GM23248 (cell line): ENCODE data around the gene REPS1. TPM values are rescaled to one million over a fixed set of nuclear protein-coding genes. Genes with fewer than 3 reads are reported as not detected.
A peak's percentile ranks its signal among the peaks of the same experiment; 100 is the strongest.

Source experiments
- DNase-seq: peaks from one replicate; pipeline ENCODE4 v3.0.0-alpha.2; 2015
- H2AFZ ChIP-seq: fragments of 200-600 bp; sonication (generic); 2 replicates; pipeline ENCODE4 v1.6.1; 2016; ENCODE audit warnings: antibody characterized with exemption
- H3F3A ChIP-seq: fragments of 200-600 bp; sonication (generic); 2 replicates; pipeline ENCODE4 v1.6.1; 2016; ENCODE audit warnings: mild to moderate bottlenecking, antibody characterized with exemption, mixed run types; ENCODE audit not compliant: insufficient read depth
- H3K27ac ChIP-seq: fragments of 200-600 bp; sonication (generic); 2 replicates; pipeline ENCODE4 v1.5.1; 2016; ENCODE audit warnings: mild to moderate bottlenecking
- H3K27me3 ChIP-seq: fragments of 200-600 bp; sonication (generic); replicated peaks from 2 replicates; pipeline ENCODE4 v1.6.1; 2016; ENCODE audit warnings: mild to moderate bottlenecking; ENCODE audit not compliant: insufficient read depth
- H3K36me3 ChIP-seq: fragments of 200-600 bp; sonication (generic); 2 replicates; pipeline ENCODE4 v1.6.1; 2016; ENCODE audit warnings: low read depth, mild to moderate bottlenecking
- H3K4me1 ChIP-seq: fragments of 200-600 bp; sonication (generic); 2 replicates; pipeline ENCODE4 v1.6.1; 2016; ENCODE audit warnings: mild to moderate bottlenecking; ENCODE audit not compliant: insufficient read depth
- H3K4me2 ChIP-seq: fragments of 200-600 bp; sonication (generic); one replicate; pipeline ENCODE4 v1.6.1; 2016; ENCODE audit warnings: mild to moderate bottlenecking; ENCODE audit not compliant: unreplicated experiment
- H3K4me3 ChIP-seq: fragments of 200-600 bp; sonication (generic); 2 replicates; pipeline ENCODE4 v1.5.1; 2016; ENCODE audit warnings: mild to moderate bottlenecking
- H3K79me2 ChIP-seq: fragments of 200-600 bp; sonication (generic); 2 replicates; pipeline ENCODE4 v1.6.1; 2016; ENCODE audit warnings: mild to moderate bottlenecking; ENCODE audit not compliant: insufficient read depth
- H3K9ac ChIP-seq: fragments of 200-600 bp; sonication (generic); 2 replicates; pipeline ENCODE4 v1.6.1; 2016; ENCODE audit warnings: mild to moderate bottlenecking
- H3K9me2 ChIP-seq: fragments of 200-600 bp; sonication (generic); 2 replicates; pipeline ENCODE4 v1.6.1; 2016; ENCODE audit warnings: mixed run types, mild to moderate bottlenecking, moderate library complexity; ENCODE audit not compliant: insufficient read depth
- H3K9me3 ChIP-seq: fragments of 200-600 bp; sonication (generic); one replicate; pipeline ENCODE4 v1.6.1; 2017; ENCODE audit warnings: low read depth
- H4K20me1 ChIP-seq: fragments of 200-600 bp; sonication (generic); 2 replicates; pipeline ENCODE4 v1.6.0; 2016; ENCODE audit not compliant: insufficient read depth
- EZH2 ChIP-seq: fragments of 200-600 bp; sonication (generic); IDR thresholded peaks from 2 replicates; pipeline ENCODE4 v1.6.1; 2018; ENCODE audit warnings: antibody characterized with exemption, mild to moderate bottlenecking; ENCODE audit not compliant: insufficient read depth, poor library complexity, severe bottlenecking
- EZH2phosphoT487 ChIP-seq: fragments of 200-600 bp; sonication (generic); IDR thresholded peaks from 2 replicates; pipeline ENCODE4 v1.6.1; 2018; ENCODE audit warnings: antibody characterized with exemption, moderate library complexity, mild to moderate bottlenecking, low read depth; ENCODE audit not compliant: insufficient read depth
- WGBS, 2 experiments: methylation state at CpG; one replicate each; pipeline ENCODE4 v1.1.6; 2015 to 2017; ENCODE audit warnings: low lambda C conversion rate in 2 of 2, low coverage in 1 of 2; ENCODE audit errors: missing lambda C conversion rate in 2 of 2; 5-methylcytosine and 5-hydroxymethylcytosine counted together
- in situ Hi-C: fragments of 300-500 bp; cut with MboI; formaldehyde crosslinking; loops from 2 replicates; pipeline ENCODE4 v1.15.0; 2020
- polyA plus RNA-seq: library from polyadenylated mRNA; unstranded; fragments of >200 nt; fragmentation: Nextera tagmentation; extraction: Ambion mirVana; gene quantifications from 2 replicates; pipeline ENCODE4 v1.2.1, GENCODE V29; 2016
- total RNA-seq: library from RNA; depleted of rRNA; stranded (reverse); fragments of >200 nt; shearing (Covaris generic); gene quantifications from 2 replicates; pipeline ENCODE4 v1.2.3, GENCODE V29; 2014

Gene REPS1
- total and polyA plus RNA-seq, 2 experiments from 2014 or later: 13.1 to 21.1 TPM

DNA sequence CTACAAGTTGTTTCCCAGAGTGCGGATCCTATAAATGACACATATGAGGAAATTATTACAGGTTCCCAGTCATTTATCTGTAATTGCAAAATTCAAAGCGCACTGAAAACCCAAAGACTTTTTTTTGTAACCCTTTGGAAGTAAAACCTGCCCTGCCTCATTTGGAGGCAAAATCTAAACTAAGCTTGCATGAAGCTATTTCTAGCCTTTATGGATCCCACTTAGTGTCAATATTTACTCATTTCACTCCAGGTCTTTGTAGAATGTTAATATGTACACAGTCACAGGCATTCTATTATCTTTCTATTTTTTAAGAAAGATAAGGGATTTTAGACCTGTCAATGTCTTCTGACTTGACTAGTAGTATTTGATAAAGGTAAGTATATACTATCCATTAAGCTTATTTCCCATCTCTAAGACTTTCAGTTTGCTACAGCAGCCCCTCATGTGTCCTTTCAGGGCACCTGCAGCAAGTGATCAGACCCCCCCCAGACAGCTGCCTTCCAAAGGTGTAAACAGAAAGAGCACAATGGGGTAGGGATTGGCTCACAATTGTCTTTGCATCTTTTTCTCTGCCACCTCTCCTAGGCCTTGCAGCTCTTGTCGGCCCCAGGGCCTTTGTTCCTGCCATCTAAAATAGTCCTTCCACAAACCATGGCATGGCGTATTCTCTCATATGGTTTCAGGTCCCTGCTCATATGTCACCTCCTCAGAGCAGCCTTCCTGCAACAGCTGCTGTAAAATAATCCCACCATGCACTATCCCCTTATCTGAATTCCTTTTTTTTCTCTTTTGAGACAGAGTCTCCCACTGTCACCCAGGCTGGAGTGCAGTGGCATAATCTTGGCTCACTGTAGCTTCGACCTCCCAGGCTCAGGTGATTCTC lies 1.3 kb upstream of the REPS1 start:
- Histone ChIP-seq H3K9me3 (no peaks in the 10 kb centered on the region), H3K27me3 (no peaks in the 10 kb centered on the region), H3K36me3 (no peaks in the 10 kb centered on the region), H4K20me1 (0 out of 2 replicates have a peak, but pooled peaks cover 4% of the 10 kb centered on the region), H3F3A (no peaks in the 10 kb centered on the region), H2AFZ (peak overlapping the region; percentile 97; the same call in 1 of the 2 replicates), H3K79me2 (peaks cover 33% of the 10 kb centered on the region), H3K27ac (no peak overlapping the region), H3K4me2 (no peak overlapping the region), H3K4me3 (no peak overlapping the region), H3K4me1 (peaks cover 20% of the 10 kb centered on the region), H3K9ac (no peak overlapping the region), H3K9me2 (no peaks in the 10 kb centered on the region)
- DNase-seq: no peak
- TF ChIP-seq EZH2phosphoT487: no peak
- TF ChIP-seq EZH2: no peak
- WGBS, 2 experiments: 86 to 93% methylated on average over 5 of the region's 5 CpGs
- in situ Hi-C loops: loop anchor here (10.0 kb wide), 1 partner anchor 175 kb away; no protein-coding TSS in a partner anchor

DNA sequence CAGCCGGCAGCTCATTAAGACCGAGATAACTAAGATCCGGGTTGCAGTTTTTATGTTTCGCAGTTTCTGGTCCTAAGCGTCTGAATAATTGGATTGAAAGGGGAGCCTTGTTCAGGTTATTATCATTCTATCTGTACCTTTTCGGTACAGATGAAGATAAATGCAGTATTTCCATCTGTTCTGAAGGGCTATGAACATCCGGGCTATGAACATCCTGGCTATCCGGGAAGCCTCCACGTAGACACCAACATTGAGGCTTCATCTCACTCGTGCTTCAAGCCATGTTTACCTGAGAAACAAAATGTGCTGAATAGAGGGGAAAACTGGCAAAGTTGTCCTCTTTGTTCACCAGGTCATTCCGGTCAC lies 399 bp upstream of the REPS1 start:
- Histone ChIP-seq H3K9me3 (no peaks in the 10 kb centered on the region), H4K20me1 (0 out of 2 replicates have a peak, but pooled peaks cover 4% of the 10 kb centered on the region), H3K4me3 (peak overlapping the region; percentile 81), H3K4me1 (peaks cover 20% of the 10 kb centered on the region), H3K79me2 (peaks cover 41% of the 10 kb centered on the region), H3K27ac (no peak overlapping the region), H3K4me2 (peak overlapping the region; percentile 80), H3K9ac (peak overlapping the region; percentile 89), H3F3A (no peaks in the 10 kb centered on the region), H2AFZ (peak overlapping the region; percentile 97), H3K36me3 (no peaks in the 10 kb centered on the region), H3K27me3 (no peaks in the 10 kb centered on the region), H3K9me2 (no peaks in the 10 kb centered on the region)
- 9 to 14% methylated on average over 11 of the region's 11 CpGs for WGBS, 2 experiments
- DNase-seq: no peak
- TF ChIP-seq EZH2phosphoT487 (no peak), EZH2 (no peak)
- in situ Hi-C loops: loop anchor here (10.0 kb wide), 1 partner anchor 174 kb away; no protein-coding TSS in a partner anchor

- WGBS, 2 experiments: 0 to 4% methylated on average over 31 to 33 of the region's 35 CpGs
- peak; percentile 38 for DNase-seq
- in situ Hi-C loops: loop anchor here (10.0 kb wide), 1 partner anchor 172 kb away; no protein-coding TSS in a partner anchor
- Histone ChIP-seq H3K4me2 (peak overlapping the region; percentile 80), H2AFZ (peak overlapping the region; percentile 97), H3K9ac (peak overlapping the region; percentile 89), H4K20me1 (0 out of 2 replicates have a peak, but pooled peaks cover 4% of the 10 kb centered on the region), H3K79me2 (peaks cover 54% of the 10 kb centered on the region), H3K9me2 (no peaks in the 10 kb centered on the region), H3K27me3 (no peaks in the 10 kb centered on the region), H3K9me3 (no peaks in the 10 kb centered on the region), H3K4me3 (peak overlapping the region; percentile 81), H3K27ac (peak overlapping the region; percentile 63), H3F3A (no peaks in the 10 kb centered on the region), H3K36me3 (no peaks in the 10 kb centered on the region), H3K4me1 (peaks cover 25% of the 10 kb centered on the region)
- TF ChIP-seq EZH2phosphoT487: no peak
- TF ChIP-seq EZH2: no peak
These were observed 892 bp downstream of the REPS1 start for GRCh38 chr6:138987080-138987642.

- TF ChIP-seq EZH2phosphoT487 (no peak), EZH2 (no peak)
- in situ Hi-C loops: loop anchor here (10.0 kb wide), 1 partner anchor 172 kb away; no protein-coding TSS in a partner anchor
- Histone ChIP-seq H3K36me3 (no peaks in the 10 kb centered on the region), H3K27ac (peak overlapping the region; percentile 63), H3F3A (no peaks in the 10 kb centered on the region), H2AFZ (peak overlapping the region; percentile 97), H3K4me3 (peak overlapping the region; percentile 81), H3K79me2 (peaks cover 60% of the 10 kb centered on the region), H3K4me1 (peaks cover 30% of the 10 kb centered on the region), H3K4me2 (peak overlapping the region; percentile 80), H3K9ac (peak overlapping the region; percentile 89), H3K9me3 (no peaks in the 10 kb centered on the region), H3K9me2 (no peaks in the 10 kb centered on the region), H3K27me3 (no peaks in the 10 kb centered on the region), H4K20me1 (0 out of 2 replicates have a peak, but pooled peaks cover 4% of the 10 kb centered on the region)
- DNase-seq: peak; percentile 42
- WGBS, 2 experiments: 2 to 6% methylated on average over 3 of the region's 3 CpGs
These were observed 1.5 kb downstream of the REPS1 start for GRCh38 chr6:138986578-138986977.
